Tracheal epithelial cell (primary cell): ENCODE measurements around the gene SPRED1. TPM values are rescaled to one million over a fixed set of nuclear protein-coding genes. Genes with fewer than 3 reads are reported as not detected.

Experiments used
- total RNA-seq: library from RNA; depleted of rRNA; stranded (reverse); fragments of >200 nt; gene quantifications from 2 replicates; pipeline ENCODE4 v1.2.1, GENCODE V29; 2014

SPRED1 gene
- total RNA-seq, result 17.1 and 17.7 TPM in 2 replicates

DNA sequence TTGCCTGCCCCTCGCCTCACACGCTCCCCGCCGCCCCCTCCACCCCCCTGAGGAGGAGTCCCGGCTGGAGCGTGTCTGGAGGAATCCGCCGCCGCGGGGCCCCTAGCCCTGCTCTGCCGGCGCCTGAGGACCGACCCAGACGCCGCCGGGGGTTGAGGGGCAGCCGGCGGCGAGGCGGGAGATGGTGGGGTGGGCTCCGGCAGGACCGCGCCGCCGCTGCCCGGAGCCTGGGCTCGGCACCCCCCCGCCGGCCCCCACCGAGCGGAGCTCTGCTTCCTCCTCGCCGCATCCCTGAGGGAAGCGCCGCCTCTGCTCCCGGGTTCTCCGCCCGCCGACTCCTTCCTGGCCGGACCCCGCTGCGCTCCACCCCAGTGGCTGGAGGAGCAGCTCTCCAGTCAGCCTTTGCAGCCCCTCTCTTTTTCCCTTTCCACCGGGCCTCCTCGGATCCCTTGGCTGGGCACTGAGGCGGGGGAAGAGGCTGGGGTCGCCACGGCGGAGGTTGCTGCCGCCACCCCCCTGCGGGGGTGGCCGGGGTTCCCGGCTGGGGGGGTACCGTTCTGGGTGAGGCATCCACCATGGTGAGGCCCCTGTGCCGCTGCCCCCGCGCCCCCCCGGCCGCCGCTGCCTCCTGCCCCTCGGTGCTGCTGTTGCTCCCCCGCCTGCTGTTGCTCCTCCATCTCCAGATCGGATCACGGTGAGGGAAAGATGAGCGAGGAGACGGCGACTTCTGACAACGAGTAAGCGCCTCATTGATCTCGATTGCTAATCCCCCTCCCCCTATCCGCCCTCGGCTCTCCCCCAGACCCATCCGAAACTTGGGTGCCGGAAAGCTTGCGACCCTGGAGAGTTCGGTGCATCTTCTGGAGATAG is at the start of gene SPRED1:
SPRED1 (plus strand) TSS at position 356 of the 870 bp plus-strand sequence; CDS start at position 706, 350 bp downstream.

Other genes with a start within 250 kb of the SPRED1 start
- gene FAM98B, start 201.3 kb downstream of the SPRED1 start, total RNA-seq, result 4.5 and 6.5 TPM in 2 replicates